IPS DF 6.9 (cell line): ENCODE results near the gene TBX21.
"Not testable (repeated sequence)": the region's sequence is repeated elsewhere in the genome, so short reads cannot be mapped to it uniquely, and the experiment has no call there.

Experiments
- DNase-seq: peaks from one replicate; pipeline ENCODE4 v3.0.0-alpha.2; 2013; ENCODE audit warnings: low read depth, low spot score
- H3K27ac ChIP-seq: one replicate; pipeline ENCODE4 v1.5.1; 2013; ENCODE audit warnings: low read length, control low read depth
- H3K27me3 ChIP-seq: 2 replicates; pipeline ENCODE4 v1.6.1; 2013; ENCODE audit warnings: mild to moderate bottlenecking, low read length; ENCODE audit not compliant: control insufficient read depth, insufficient read depth
- H3K36me3 ChIP-seq: 2 replicates; pipeline ENCODE4 v1.6.1; 2013; ENCODE audit warnings: low read length; ENCODE audit not compliant: control insufficient read depth, insufficient read depth
- H3K4me1 ChIP-seq: 2 replicates; pipeline ENCODE4 v1.6.1; 2013; ENCODE audit warnings: low read length; ENCODE audit not compliant: control insufficient read depth, insufficient read depth
- H3K4me3 ChIP-seq: 2 replicates; pipeline ENCODE4 v1.5.1; 2013; ENCODE audit warnings: mild to moderate bottlenecking, low read length
- H3K9me3 ChIP-seq: 2 replicates; pipeline ENCODE4 v1.6.1; 2013; ENCODE audit warnings: low read length, inconsistent platforms; ENCODE audit not compliant: control insufficient read depth, insufficient read depth
- WGBS: extraction: QIAGEN DNeasy Blood & Tissue Kit; methylation state at CpG from one replicate; pipeline ENCODE4 v1.1.7; 2013; ENCODE audit warnings: mixed read lengths, missing lambda C conversion rate; ENCODE audit not compliant: insufficient read length, insufficient coverage; 5-methylcytosine and 5-hydroxymethylcytosine counted together

TBX21 gene

GRCh38 chr17:47763913-47764582, 31.0 kb downstream of the TBX21 start:
- Histone ChIP-seq H3K27me3 (no peaks in the 10 kb centered on the region; the same call in 1 of the 2 replicates), H3K27ac (no peak overlapping the region), H3K4me3 (no peak overlapping the region), H3K36me3 (no peaks in the 10 kb centered on the region), H3K9me3 (no peaks in the 10 kb centered on the region), H3K4me1 (no peaks in the 10 kb centered on the region)
- no CpG with 5 or more reads among the region's 3 CpGs for WGBS
- DNase-seq: no peak

- not testable (repeated sequence) for H3K36me3 ChIP-seq, H3K4me1 ChIP-seq, H3K9me3 ChIP-seq, H3K27ac ChIP-seq, DNase-seq, H3K27me3 ChIP-seq, H3K4me3 ChIP-seq
- WGBS: no CpG with 5 or more reads among the region's 9 CpGs
Observed at GRCh38 chr17:47773649-47774048, 40.6 kb downstream of the TBX21 start.

- Histone ChIP-seq H3K4me3 (no peak overlapping the region), H3K9me3 (no peaks in the 10 kb centered on the region), H3K27ac (no peak overlapping the region), H3K36me3 (no peaks in the 10 kb centered on the region), H3K27me3 (no peaks in the 10 kb centered on the region), H3K4me1 (no peaks in the 10 kb centered on the region)
- WGBS: no CpG with 5 or more reads among the region's 4 CpGs
- no peak for DNase-seq
Observed at GRCh38 chr17:47774331-47774730, 41.3 kb downstream of the TBX21 start.

GRCh38 chr17:47774987-47775580, 42.0 kb downstream of the TBX21 start:
- H3K27ac ChIP-seq: no peak overlapping the region
- no peak for DNase-seq
- no peaks in the 10 kb centered on the region for H3K4me1 ChIP-seq
- H3K36me3 ChIP-seq: no peaks in the 10 kb centered on the region
- WGBS: no CpG with 5 or more reads among the region's 1 CpG
- no peak overlapping the region for H3K4me3 ChIP-seq
- H3K9me3 ChIP-seq: no peaks in the 10 kb centered on the region
- H3K27me3 ChIP-seq: no peaks in the 10 kb centered on the region

GRCh38 chr17:47776330-47777197, 43.5 kb downstream of the TBX21 start:
- no peak overlapping the region for H3K27ac ChIP-seq
- no peak overlapping the region for H3K4me3 ChIP-seq
- no peaks in the 10 kb centered on the region for H3K27me3 ChIP-seq
- no CpG with 5 or more reads among the region's 14 CpGs for WGBS
- no peaks in the 10 kb centered on the region for H3K36me3 ChIP-seq
- DNase-seq: no peak
- H3K4me1 ChIP-seq: no peaks in the 10 kb centered on the region
- H3K9me3 ChIP-seq: no peaks in the 10 kb centered on the region

- no peaks in the 10 kb centered on the region for H3K27me3 ChIP-seq
- DNase-seq: no peak
- H3K27ac ChIP-seq: no peak overlapping the region
- H3K4me1 ChIP-seq: no peaks in the 10 kb centered on the region
- WGBS: no CpG with 5 or more reads among the region's 45 CpGs
- no peaks in the 10 kb centered on the region for H3K36me3 ChIP-seq
- H3K9me3 ChIP-seq: no peaks in the 10 kb centered on the region
- H3K4me3 ChIP-seq: no peak overlapping the region
Observed at GRCh38 chr17:47778184-47778635, 45.2 kb downstream of the TBX21 start.

GRCh38 chr17:47781397-47781796, 48.4 kb downstream of the TBX21 start:
- no peak for DNase-seq
- Histone ChIP-seq H3K27ac (no peak overlapping the region), H3K27me3 (no peaks in the 10 kb centered on the region)

GRCh38 chr17:47785538-47786123, 52.6 kb downstream of the TBX21 start:
- Histone ChIP-seq H3K4me3 (no peak overlapping the region), H3K27me3 (peaks cover 3% of the 10 kb centered on the region; the same call in 1 of the 2 replicates), H3K36me3 (no peaks in the 10 kb centered on the region), H3K27ac (no peak overlapping the region), H3K9me3 (no peaks in the 10 kb centered on the region), H3K4me1 (no peaks in the 10 kb centered on the region)
- DNase-seq: no peak
- no CpG with 5 or more reads among the region's 5 CpGs for WGBS

More at GRCh38 chr17:47781397-47781796, 48.4 kb downstream of the TBX21 start:
- no peak overlapping the region for H3K4me3 ChIP-seq
- no peaks in the 10 kb centered on the region for H3K4me1 ChIP-seq
- H3K36me3 ChIP-seq: no peaks in the 10 kb centered on the region
- H3K9me3 ChIP-seq: no peaks in the 10 kb centered on the region
- no CpG with 5 or more reads among the region's 5 CpGs for WGBS

- no peak overlapping the region for H3K27ac ChIP-seq
- peaks cover 9% of the 10 kb centered on the region; the same call in 1 of the 2 replicates for H3K27me3 ChIP-seq
- H3K4me3 ChIP-seq: peak overlapping the region; percentile 31; the same call in 1 of the 2 replicates
- H3K36me3 ChIP-seq: no peaks in the 10 kb centered on the region
- H3K9me3 ChIP-seq: no peaks in the 10 kb centered on the region
- no CpG with 5 or more reads among the region's 70 CpGs for WGBS
- no peaks in the 10 kb centered on the region for H3K4me1 ChIP-seq
- peak; percentile 43 for DNase-seq
Observed at GRCh38 chr17:47789611-47790561, 56.9 kb downstream of the TBX21 start.
